Measurements from ENCODE around the gene C2CD3. TPM values are rescaled to one million over a fixed set of nuclear protein-coding genes. Genes with fewer than 3 reads are reported as not detected.

The C2CD3 gene
- total and polyA plus RNA-seq, 10 of the 15 experiments (the other 5 are each of a cell fraction or from before 2014, with no cell fraction given): 2.3 to 24.0 (median 16.3) TPM

DNA sequence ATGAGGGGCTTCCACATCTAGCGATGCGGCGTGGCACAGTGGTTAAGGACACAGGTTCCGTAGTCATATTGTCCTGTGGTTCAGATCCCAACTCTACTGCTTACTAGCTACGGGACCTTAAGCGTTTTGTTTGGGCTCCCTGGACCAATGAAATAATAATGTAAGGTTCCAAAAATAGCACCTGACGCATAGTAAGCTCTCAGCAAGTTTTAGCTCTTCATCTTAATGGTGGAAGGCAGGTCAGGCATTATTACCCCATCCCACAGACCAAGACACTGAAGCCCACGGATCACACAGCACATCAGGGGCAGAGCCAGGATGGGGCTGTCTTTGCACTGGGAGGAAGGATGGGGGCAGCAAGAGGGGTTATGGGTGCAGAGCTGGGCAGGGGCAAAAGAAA is 206.9 kb downstream of the C2CD3 start:
- BruUV-seq (replicated peaks): no TSS peak
- Histone ChIP-seq H3K36me3 (ENCODE audit: control insufficient read depth in 2 of 2, insufficient read depth in 2 of 2, low read length in 1 of 2) (no peaks in the 10 kb centered on the region), H3K27me3 (replicated peaks in 1 of 2; ENCODE audit: control insufficient read depth in 2 of 2, insufficient read depth in 2 of 2, low read length in 1 of 2) (no peaks in the 10 kb centered on the region), H3K79me2 (ENCODE audit: control insufficient read depth, insufficient read depth, low read length) (no peaks in the 10 kb centered on the region), H3K9me3 (replicated peaks; ENCODE audit: control insufficient read depth, insufficient read depth, low read length) (no peaks in the 10 kb centered on the region), H4K20me1 (ENCODE audit: control insufficient read depth, insufficient read depth) (no peaks in the 10 kb centered on the region; the same call in 1 of the 2 replicates), H3K27ac (ENCODE audit: control insufficient read depth, insufficient read depth) (no peak overlapping the region), H3K4me3 (no peak overlapping the region), H3K4me2 (ENCODE audit: control insufficient read depth, insufficient read depth) (no peak overlapping the region), H3K9ac (ENCODE audit: control insufficient read depth, insufficient read depth, low read length) (no peak overlapping the region), H2AFZ (ENCODE audit: control insufficient read depth, low read depth, low read length) (no peak overlapping the region), H3K4me1 (ENCODE audit: control insufficient read depth, insufficient read depth, low read length) (no peaks in the 10 kb centered on the region)
- ChIA-PET RAD21 (ENCODE audit: unreplicated experiment) (interaction anchor here (0.6 to 2.0 kb wide), 18 partner anchors 9 to 488 kb away, joined by 3 to 24 read pairs (median 4); partner anchors contain the start of genes C2CD3, DNAJB13, PPME1 and UCP2), CTCF (interaction anchor here (0.6 to 5.6 kb wide), 35 partner anchors 9 to 711 kb away, joined by 3 to 48 read pairs (median 4); partner anchors contain the start of genes C2CD3, DNAJB13 and PPME1), SMC1A (ENCODE audit: uncharacterized antibody, unreplicated experiment) (interaction anchor here (0.7 to 3.6 kb wide), 25 partner anchors 8 to 485 kb away, joined by 3 to 23 read pairs (median 4); partner anchors contain the start of genes DNAJB13, UCP2 and UCP3), POLR2A (interaction anchor here (0.6 to 2.0 kb wide), 3 partner anchors 16 to 822 kb away, joined by 3 to 8 read pairs (median 6); partner anchors contain the start of gene FCHSD2)
- intact Hi-C loops (cut with micrococcal nuclease; ENCODE audit: unreplicated experiment): loop anchor here (1.0 to 10.0 kb wide), 6 partner anchors 68 to 483 kb away; partner anchors contain the start of genes C2CD3 and PPME1
- no peak for FAIRE-seq
- no peak for DNase-seq (ENCODE audit: low read depth, low spot score)
- TF ChIP-seq YY1 (IDR thresholded peaks at IDR 0.05; ENCODE audit: low read depth, low read length) (no peak), FOS (IDR thresholded peaks at IDR 0.05; ENCODE audit: borderline replicate concordance, extremely low read depth, insufficient read length) (no peak), BMI1 (IDR thresholded peaks at IDR 0.05; ENCODE audit: borderline replicate concordance) (no peak), ZNF622 (IDR thresholded peaks at IDR 0.05) (no peak), SMC3 (IDR thresholded peaks at IDR 0.05; ENCODE audit: borderline replicate concordance, low read length) (no peak), KAT2A (conservative IDR thresholded peaks at IDR 0.05; ENCODE audit: control insufficient read depth, low read depth, low read length) (no peak), HDGF (IDR thresholded peaks at IDR 0.05) (no peak), BCL11A (IDR thresholded peaks at IDR 0.05; ENCODE audit: low read depth, low read length) (no peak), SMARCA5 (IDR thresholded peaks at IDR 0.05) (no peak), NBN (IDR thresholded peaks at IDR 0.05) (no peak), MYC (IDR thresholded peaks at IDR 0.05; ENCODE audit: insufficient read depth, insufficient read length, insufficient replicate concordance, low read length, severe bottlenecking) (no peak), SPI1 (IDR thresholded peaks at IDR 0.05; ENCODE audit: borderline replicate concordance, insufficient read depth, low read depth, low read length) (no peak), CEBPB (IDR thresholded peaks at IDR 0.05; ENCODE audit: borderline replicate concordance in 1 of 2, low read depth in 2 of 2, low read length in 2 of 2) (no peak), NFIC (IDR thresholded peaks at IDR 0.05; ENCODE audit: low read depth, low read length) (no peak)
- TF ChIP-seq, protein P1, sequence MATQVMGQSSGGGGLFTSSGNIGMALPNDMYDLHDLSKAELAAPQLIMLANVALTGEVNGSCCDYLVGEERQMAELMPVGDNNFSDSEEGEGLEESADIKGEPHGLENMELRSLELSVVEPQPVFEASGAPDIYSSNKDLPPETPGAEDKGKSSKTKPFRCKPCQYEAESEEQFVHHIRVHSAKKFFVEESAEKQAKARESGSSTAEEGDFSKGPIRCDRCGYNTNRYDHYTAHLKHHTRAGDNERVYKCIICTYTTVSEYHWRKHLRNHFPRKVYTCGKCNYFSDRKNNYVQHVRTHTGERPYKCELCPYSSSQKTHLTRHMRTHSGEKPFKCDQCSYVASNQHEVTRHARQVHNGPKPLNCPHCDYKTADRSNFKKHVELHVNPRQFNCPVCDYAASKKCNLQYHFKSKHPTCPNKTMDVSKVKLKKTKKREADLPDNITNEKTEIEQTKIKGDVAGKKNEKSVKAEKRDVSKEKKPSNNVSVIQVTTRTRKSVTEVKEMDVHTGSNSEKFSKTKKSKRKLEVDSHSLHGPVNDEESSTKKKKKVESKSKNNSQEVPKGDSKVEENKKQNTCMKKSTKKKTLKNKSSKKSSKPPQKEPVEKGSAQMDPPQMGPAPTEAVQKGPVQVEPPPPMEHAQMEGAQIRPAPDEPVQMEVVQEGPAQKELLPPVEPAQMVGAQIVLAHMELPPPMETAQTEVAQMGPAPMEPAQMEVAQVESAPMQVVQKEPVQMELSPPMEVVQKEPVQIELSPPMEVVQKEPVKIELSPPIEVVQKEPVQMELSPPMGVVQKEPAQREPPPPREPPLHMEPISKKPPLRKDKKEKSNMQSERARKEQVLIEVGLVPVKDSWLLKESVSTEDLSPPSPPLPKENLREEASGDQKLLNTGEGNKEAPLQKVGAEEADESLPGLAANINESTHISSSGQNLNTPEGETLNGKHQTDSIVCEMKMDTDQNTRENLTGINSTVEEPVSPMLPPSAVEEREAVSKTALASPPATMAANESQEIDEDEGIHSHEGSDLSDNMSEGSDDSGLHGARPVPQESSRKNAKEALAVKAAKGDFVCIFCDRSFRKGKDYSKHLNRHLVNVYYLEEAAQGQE (IDR thresholded peaks at IDR 0.05; ENCODE audit: low read depth, low read length): no peak
- TF ChIP-seq, protein P2, sequence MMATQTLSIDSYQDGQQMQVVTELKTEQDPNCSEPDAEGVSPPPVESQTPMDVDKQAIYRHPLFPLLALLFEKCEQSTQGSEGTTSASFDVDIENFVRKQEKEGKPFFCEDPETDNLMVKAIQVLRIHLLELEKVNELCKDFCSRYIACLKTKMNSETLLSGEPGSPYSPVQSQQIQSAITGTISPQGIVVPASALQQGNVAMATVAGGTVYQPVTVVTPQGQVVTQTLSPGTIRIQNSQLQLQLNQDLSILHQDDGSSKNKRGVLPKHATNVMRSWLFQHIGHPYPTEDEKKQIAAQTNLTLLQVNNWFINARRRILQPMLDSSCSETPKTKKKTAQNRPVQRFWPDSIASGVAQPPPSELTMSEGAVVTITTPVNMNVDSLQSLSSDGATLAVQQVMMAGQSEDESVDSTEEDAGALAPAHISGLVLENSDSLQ (IDR thresholded peaks at IDR 0.05): no peak
- in situ Hi-C loops (cut with MboI): no loop called here
- peak; percentile 18 for ATAC-seq
- WGBS (ENCODE audit: insufficient coverage, insufficient replicate concordance, low lambda C conversion rate, missing lambda C conversion rate): 51% methylated on average over 8 of the region's 8 CpGs
